IMR-90 (cell line): ENCODE measurements around the gene DBT.
"Not testable (repeated sequence)": the region's sequence is repeated elsewhere in the genome, so short reads cannot be mapped to it uniquely, and the experiment has no call there.

Source experiments
- CTCF ChIP-seq: conservative IDR thresholded peaks from 2 replicates; pipeline ENCODE4 v1.5.1; 2012; ENCODE audit warnings: mild to moderate bottlenecking, low read depth, low read length, improper control_type of control experiment
- POLR2A ChIP-seq: IDR thresholded peaks from 2 replicates; pipeline ENCODE4 v1.6.1; 2012; ENCODE audit warnings: mild to moderate bottlenecking, low read depth, low read length

GRCh38 chr1:100296997-100297396 is 47.4 kb upstream of the DBT start:
- not testable (repeated sequence) for TF ChIP-seq CTCF, POLR2A
